ENCODE results near the gene BHLHA15. TPM values are rescaled to one million over a fixed set of nuclear protein-coding genes. Genes with fewer than 3 reads are reported as not detected.

The BHLHA15 gene
- total RNA-seq, 1 experiment from 2014 or later: not detected

- no peak for DNase-seq (ENCODE audit: low read depth)
Observed at GRCh38 chr7:98187138-98187502, 24.1 kb upstream of the BHLHA15 start.

GRCh38 chr7:98189559-98189958, 21.7 kb upstream of the BHLHA15 start:
- DNase-seq (ENCODE audit: low read depth): no peak

- no peak for DNase-seq (ENCODE audit: low read depth)
Observed at GRCh38 chr7:98191668-98192431, 19.4 kb upstream of the BHLHA15 start.

- no peak for DNase-seq (ENCODE audit: low read depth)
Observed at GRCh38 chr7:98192781-98193457, 18.3 kb upstream of the BHLHA15 start.

GRCh38 chr7:98193474-98194180, 17.6 kb upstream of the BHLHA15 start:
- no peak for DNase-seq (ENCODE audit: low read depth)

- no peak for DNase-seq (ENCODE audit: low read depth)
Observed at GRCh38 chr7:98194186-98194585, 17.1 kb upstream of the BHLHA15 start.

- no peak for DNase-seq (ENCODE audit: low read depth)
Observed at GRCh38 chr7:98194672-98195457, 16.4 kb upstream of the BHLHA15 start.

GRCh38 chr7:98196706-98197605, 14.3 kb upstream of the BHLHA15 start:
- DNase-seq (ENCODE audit: low read depth): no peak

GRCh38 chr7:98199131-98199530, 12.1 kb upstream of the BHLHA15 start:
- no peak for DNase-seq (ENCODE audit: low read depth)

- no peak for DNase-seq (ENCODE audit: low read depth)
Observed at GRCh38 chr7:98200364-98200763, 10.9 kb upstream of the BHLHA15 start.

- no peak for DNase-seq (ENCODE audit: low read depth)
Observed at GRCh38 chr7:98202367-98203195, 8.7 kb upstream of the BHLHA15 start.

GRCh38 chr7:98203261-98203963, 7.8 kb upstream of the BHLHA15 start:
- no peak for DNase-seq (ENCODE audit: low read depth)

GRCh38 chr7:98203964-98204605, 7.2 kb upstream of the BHLHA15 start:
- DNase-seq (ENCODE audit: low read depth): no peak

- no peak for DNase-seq (ENCODE audit: low read depth)
Observed at GRCh38 chr7:98204670-98205069, 6.6 kb upstream of the BHLHA15 start.

GRCh38 chr7:98205162-98205845, 5.9 kb upstream of the BHLHA15 start:
- no peak for DNase-seq (ENCODE audit: low read depth)

GRCh38 chr7:98206451-98207330, 4.5 kb upstream of the BHLHA15 start:
- no peak for DNase-seq (ENCODE audit: low read depth)
